ENCODE measurements around the gene NCOA1. TPM values are rescaled to one million over a fixed set of nuclear protein-coding genes. Genes with fewer than 3 reads are reported as not detected.
A peak's percentile ranks its signal among the peaks of the same experiment; 100 is the strongest.

The NCOA1 gene
- total and polyA plus RNA-seq, 2 donors (not counting 3 experiments of a cell fraction or from before 2014, with no cell fraction given): 11.4 to 14.1 TPM

DNA sequence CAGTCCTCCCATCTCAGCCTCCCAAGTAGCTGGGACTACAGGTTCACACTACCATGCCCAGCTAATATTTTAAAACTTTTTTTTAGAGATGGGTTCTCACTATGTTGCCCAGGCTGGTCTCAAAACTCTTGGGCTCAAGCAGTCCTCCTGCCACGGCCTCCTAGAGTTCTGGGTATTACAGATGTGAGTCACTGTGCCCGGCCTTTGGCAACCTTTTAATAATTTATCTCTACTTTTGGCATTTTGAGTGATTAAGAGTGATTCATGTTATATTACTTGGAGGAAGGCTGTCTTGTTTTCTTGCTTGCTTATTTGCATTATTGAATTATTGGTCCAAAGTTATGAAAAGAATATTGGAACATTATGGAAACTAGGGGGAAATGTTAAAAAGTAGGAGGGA lies 24.3 kb downstream of the NCOA1 start:
- DNase-seq (ENCODE audit: low read depth, low spot score) (peak; percentile 12), FAIRE-seq (no peak)
- Histone ChIP-seq H3K9me1 (replicated peaks; ENCODE audit: control insufficient read depth, extremely low read depth, insufficient read depth, low read length) (no peaks in the 10 kb centered on the region), H3K4me1 (ENCODE audit: control insufficient read depth, extremely low read depth, insufficient read depth, low read length) (no peaks in the 10 kb centered on the region), H3K9me3 (replicated peaks; ENCODE audit: control insufficient read depth, insufficient read depth, low read length) (no peaks in the 10 kb centered on the region), H3K36me3 (ENCODE audit: control insufficient read depth in 2 of 2, extremely low read depth in 1 of 2, insufficient read depth in 2 of 2, low read length in 2 of 2) (no peaks in the 10 kb centered on the region), H3K27me3 (ENCODE audit: control insufficient read depth in 2 of 2, insufficient read depth in 2 of 2, low read length in 2 of 2) (no peaks in the 10 kb centered on the region), H3K27ac (ENCODE audit: insufficient read depth, low read depth, low read length) (no peak overlapping the region), H3K9ac (replicated peaks; ENCODE audit: extremely low read depth, insufficient read depth, low read length) (no peak overlapping the region), H4K20me1 (replicated peaks; ENCODE audit: control insufficient read depth, extremely low read depth, insufficient read depth, low read length) (peaks cover 3% of the 10 kb centered on the region), H3K4me3 (replicated peaks in 1 of 3; ENCODE audit: insufficient read depth in 1 of 3, low read depth in 1 of 3, low read length in 3 of 3) (no peak overlapping the region), H2AFZ (ENCODE audit: low read depth, low read length) (no peak overlapping the region), H3K4me2 (ENCODE audit: insufficient read depth, low read length) (no peak overlapping the region), H3K79me2 (ENCODE audit: control insufficient read depth, insufficient read depth, low read length) (peaks cover 2% of the 10 kb centered on the region)
- no TSS peak for BruUV-seq (replicated peaks)
- CTCF ChIA-PET: interaction anchor here (1.2 to 1.5 kb wide), 2 partner anchors 8 to 313 kb away, joined by 4 read pairs; no protein-coding TSS in a partner anchor
- POLR2A ChIA-PET: no interaction called here
- dilution Hi-C loops (cut with MboI; ENCODE audit: extremely low pct_ligation_motif_present, low sequenced_read_pairs) (no loop called here), intact Hi-C loops (cut with micrococcal nuclease) (no loop called here)
- no peak for TF ChIP-seq POLR2A (IDR thresholded peaks at IDR 0.05; ENCODE audit: low read depth, low read length)
- peak; percentile 21 for TF ChIP-seq FOS (IDR thresholded peaks at IDR 0.05; ENCODE audit: borderline replicate concordance, insufficient read depth, low read length)

DNA sequence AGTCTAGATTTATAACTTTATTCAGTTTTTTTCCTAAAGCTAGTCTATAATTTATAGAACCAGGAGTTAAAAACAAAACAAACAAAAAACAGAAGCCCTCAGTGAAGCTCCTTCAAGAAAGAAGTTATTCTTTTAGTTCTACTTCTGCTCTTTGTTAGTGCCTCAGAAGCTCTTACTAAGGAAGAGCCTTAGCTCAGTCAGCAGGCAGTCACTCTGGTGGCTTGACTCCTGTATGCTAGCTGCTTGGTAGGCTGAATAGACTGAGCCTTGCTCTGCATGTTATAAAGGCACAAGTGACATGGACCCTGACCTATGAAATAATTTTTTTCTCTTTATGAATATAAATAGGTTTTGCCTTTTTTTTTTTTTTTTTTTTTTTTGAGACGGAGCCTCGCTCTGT lies 24.8 kb downstream of the NCOA1 start:
- H2AFZ ChIP-seq (ENCODE audit: low read depth, low read length): no peak overlapping the region
- ChIA-PET POLR2A (no interaction called here), CTCF (interaction anchor here (1.2 to 1.5 kb wide), 2 partner anchors 9 to 312 kb away, joined by 4 read pairs; no protein-coding TSS in a partner anchor)
- no peaks in the 10 kb centered on the region for H3K27me3 ChIP-seq (ENCODE audit: control insufficient read depth in 2 of 2, insufficient read depth in 2 of 2, low read length in 2 of 2)
- FAIRE-seq: peak; percentile 12
- H3K4me2 ChIP-seq (ENCODE audit: insufficient read depth, low read length): no peak overlapping the region
- TF ChIP-seq JUN (IDR thresholded peaks at IDR 0.05; ENCODE audit: borderline replicate concordance, insufficient read depth, insufficient read length, low read depth) (no peak), EZH2 (IDR thresholded peaks at IDR 0.05; ENCODE audit: borderline replicate concordance, low read depth, low read length, severe bottlenecking) (no peak), POLR2A (IDR thresholded peaks at IDR 0.05; ENCODE audit: low read depth, low read length) (no peak), POLR2AphosphoS5 (IDR thresholded peaks at IDR 0.05; ENCODE audit: insufficient read depth, low read depth, low read length) (no peak), FOS (IDR thresholded peaks at IDR 0.05; ENCODE audit: borderline replicate concordance, insufficient read depth, low read length) (no peak), MYC (IDR thresholded peaks at IDR 0.05; ENCODE audit: low read depth, low read length) (no peak), GATA2 (IDR thresholded peaks at IDR 0.05; ENCODE audit: insufficient read depth, insufficient read length, low read depth, low read length) (no peak)
- TF ChIP-seq, protein P1, sequence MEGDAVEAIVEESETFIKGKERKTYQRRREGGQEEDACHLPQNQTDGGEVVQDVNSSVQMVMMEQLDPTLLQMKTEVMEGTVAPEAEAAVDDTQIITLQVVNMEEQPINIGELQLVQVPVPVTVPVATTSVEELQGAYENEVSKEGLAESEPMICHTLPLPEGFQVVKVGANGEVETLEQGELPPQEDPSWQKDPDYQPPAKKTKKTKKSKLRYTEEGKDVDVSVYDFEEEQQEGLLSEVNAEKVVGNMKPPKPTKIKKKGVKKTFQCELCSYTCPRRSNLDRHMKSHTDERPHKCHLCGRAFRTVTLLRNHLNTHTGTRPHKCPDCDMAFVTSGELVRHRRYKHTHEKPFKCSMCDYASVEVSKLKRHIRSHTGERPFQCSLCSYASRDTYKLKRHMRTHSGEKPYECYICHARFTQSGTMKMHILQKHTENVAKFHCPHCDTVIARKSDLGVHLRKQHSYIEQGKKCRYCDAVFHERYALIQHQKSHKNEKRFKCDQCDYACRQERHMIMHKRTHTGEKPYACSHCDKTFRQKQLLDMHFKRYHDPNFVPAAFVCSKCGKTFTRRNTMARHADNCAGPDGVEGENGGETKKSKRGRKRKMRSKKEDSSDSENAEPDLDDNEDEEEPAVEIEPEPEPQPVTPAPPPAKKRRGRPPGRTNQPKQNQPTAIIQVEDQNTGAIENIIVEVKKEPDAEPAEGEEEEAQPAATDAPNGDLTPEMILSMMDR (IDR thresholded peaks at IDR 0.05; ENCODE audit: extremely low read depth in 1 of 2, insufficient read depth in 1 of 2, low read depth in 1 of 2, low read length in 2 of 2): no peak
- TF ChIP-seq, protein P2, sequence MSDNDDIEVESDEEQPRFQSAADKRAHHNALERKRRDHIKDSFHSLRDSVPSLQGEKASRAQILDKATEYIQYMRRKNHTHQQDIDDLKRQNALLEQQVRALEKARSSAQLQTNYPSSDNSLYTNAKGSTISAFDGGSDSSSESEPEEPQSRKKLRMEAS (IDR thresholded peaks at IDR 0.05; ENCODE audit: insufficient read depth, insufficient read length): no peak
- intact Hi-C loops (cut with micrococcal nuclease): no loop called here
- no peak overlapping the region for H3K27ac ChIP-seq (ENCODE audit: insufficient read depth, low read depth, low read length)
- no peaks in the 10 kb centered on the region for H3K9me3 ChIP-seq (replicated peaks; ENCODE audit: control insufficient read depth, insufficient read depth, low read length)
- H4K20me1 ChIP-seq (replicated peaks; ENCODE audit: control insufficient read depth, extremely low read depth, insufficient read depth, low read length): peaks cover 3% of the 10 kb centered on the region
- no peaks in the 10 kb centered on the region for H3K9me1 ChIP-seq (replicated peaks; ENCODE audit: control insufficient read depth, extremely low read depth, insufficient read depth, low read length)
- no peak for DNase-seq (ENCODE audit: low read depth, low spot score)
- no peaks in the 10 kb centered on the region for H3K4me1 ChIP-seq (ENCODE audit: control insufficient read depth, extremely low read depth, insufficient read depth, low read length)
- no TSS peak for BruUV-seq (replicated peaks)
- dilution Hi-C loops (cut with MboI; ENCODE audit: extremely low pct_ligation_motif_present, low sequenced_read_pairs): no loop called here
- peaks cover 2% of the 10 kb centered on the region for H3K79me2 ChIP-seq (ENCODE audit: control insufficient read depth, insufficient read depth, low read length)
- H3K9ac ChIP-seq (replicated peaks; ENCODE audit: extremely low read depth, insufficient read depth, low read length): no peak overlapping the region
- H3K36me3 ChIP-seq (ENCODE audit: control insufficient read depth in 2 of 2, extremely low read depth in 1 of 2, insufficient read depth in 2 of 2, low read length in 2 of 2): no peaks in the 10 kb centered on the region
- no peak overlapping the region for H3K4me3 ChIP-seq (replicated peaks in 1 of 3; ENCODE audit: insufficient read depth in 1 of 3, low read depth in 1 of 3, low read length in 3 of 3)

Data from endothelial cell of umbilical vein (primary cell).